HFFc6 (cell line): Measurements from ENCODE around the gene RGS1. TPM values are rescaled to one million over a fixed set of nuclear protein-coding genes. Genes with fewer than 3 reads are reported as not detected.

ENCODE experiments used
- DNase-seq: peaks from one replicate; pipeline ENCODE4 v3.0.0-alpha.2; 2018
- H3K27ac Mint-ChIP-seq: 2 replicates; pipeline ENCODE4 v1.8.0; 2020; ENCODE audit warnings: mild to moderate bottlenecking, mixed read lengths
- H3K27me3 Mint-ChIP-seq: 2 replicates; pipeline ENCODE4 v1.8.0; 2021; ENCODE audit warnings: mild to moderate bottlenecking, moderate library complexity, mixed read lengths; ENCODE audit not compliant: insufficient read depth
- H3K36me3 Mint-ChIP-seq: 2 replicates; pipeline ENCODE4 v1.8.0; 2021; ENCODE audit warnings: low read depth, mixed read lengths
- H3K4me1 Mint-ChIP-seq: 2 replicates; pipeline ENCODE4 v1.8.0; 2020; ENCODE audit warnings: low read depth, mixed read lengths
- H3K4me3 Mint-ChIP-seq: 2 replicates; pipeline ENCODE4 v1.8.0; 2020; ENCODE audit warnings: mild to moderate bottlenecking, moderate library complexity, mixed read lengths
- H3K9me3 Mint-ChIP-seq: 2 replicates; pipeline ENCODE4 v1.8.0; 2020; ENCODE audit warnings: mild to moderate bottlenecking, mixed read lengths
- total RNA-seq, 6 experiments: library from RNA; stranded (reverse); fragmentation: NEBNext Ultra II Directional; extraction: Animal tissue kit (Norgen Biotek cat#: 25700); gene quantifications; 2 replicates in 1 of 6; 3 replicates in 5 of 6; pipeline ENCODE4 v1.2.3, GENCODE V29; 2021
- TF ChIP-seq, protein P1 (sequence below): fragments of 200-600 bp; sonication (generic); IDR thresholded peaks from 2 replicates; pipeline ENCODE4 v1.5.0; 2021; ENCODE audit warnings: antibody characterized with exemption, mild to moderate bottlenecking

RGS1 gene
- total RNA-seq, 6 experiments from 2014 or later: not detected

DNA sequence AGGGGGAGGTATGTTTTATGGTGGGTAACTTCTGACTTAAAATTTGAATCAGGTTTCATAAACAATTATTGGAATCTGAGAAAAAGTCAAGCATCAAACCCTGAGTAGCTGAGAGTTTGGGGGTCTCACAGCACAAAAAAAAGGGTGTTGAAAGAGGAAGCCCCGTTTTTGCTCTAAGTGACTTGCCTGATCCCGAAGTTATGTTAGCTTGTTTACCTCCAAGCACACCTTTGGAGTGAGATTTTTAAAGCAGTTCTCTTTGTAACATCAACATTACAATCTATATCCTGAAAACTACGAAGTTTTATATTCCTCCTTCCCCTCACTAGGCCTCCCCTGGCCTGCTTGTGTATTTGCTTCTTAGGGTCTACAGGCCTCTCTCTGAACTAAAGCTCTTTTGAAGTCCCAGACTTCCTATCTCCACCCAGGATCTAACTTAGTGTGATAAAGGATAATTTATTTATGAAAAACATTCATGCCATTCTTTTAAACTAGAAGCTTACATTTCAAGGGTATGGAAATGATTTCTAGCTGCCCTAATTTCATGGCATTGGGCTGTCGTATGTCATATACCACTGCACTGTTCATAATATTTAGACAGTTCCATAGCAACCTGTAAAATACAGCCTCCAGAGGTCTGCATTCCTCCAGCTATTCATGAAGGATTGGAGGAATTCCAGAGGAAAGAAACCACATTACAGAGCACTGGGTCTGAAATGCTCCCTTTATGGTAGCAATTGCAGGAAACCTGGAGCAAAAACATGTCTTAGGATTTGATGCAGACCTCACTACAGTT is 36.1 kb upstream of the RGS1 start:
- H3K36me3 Mint-ChIP-seq: no peaks in the 10 kb centered on the region
- peak; percentile 98 for DNase-seq
- H3K9me3 Mint-ChIP-seq: no peaks in the 10 kb centered on the region; the same call in 1 of the 2 replicates
- peak overlapping the region; percentile 51 for H3K4me3 Mint-ChIP-seq
- peaks cover 42% of the 10 kb centered on the region for H3K4me1 Mint-ChIP-seq
- H3K27ac Mint-ChIP-seq: peak overlapping the region; percentile 99
- TF ChIP-seq, protein P1, sequence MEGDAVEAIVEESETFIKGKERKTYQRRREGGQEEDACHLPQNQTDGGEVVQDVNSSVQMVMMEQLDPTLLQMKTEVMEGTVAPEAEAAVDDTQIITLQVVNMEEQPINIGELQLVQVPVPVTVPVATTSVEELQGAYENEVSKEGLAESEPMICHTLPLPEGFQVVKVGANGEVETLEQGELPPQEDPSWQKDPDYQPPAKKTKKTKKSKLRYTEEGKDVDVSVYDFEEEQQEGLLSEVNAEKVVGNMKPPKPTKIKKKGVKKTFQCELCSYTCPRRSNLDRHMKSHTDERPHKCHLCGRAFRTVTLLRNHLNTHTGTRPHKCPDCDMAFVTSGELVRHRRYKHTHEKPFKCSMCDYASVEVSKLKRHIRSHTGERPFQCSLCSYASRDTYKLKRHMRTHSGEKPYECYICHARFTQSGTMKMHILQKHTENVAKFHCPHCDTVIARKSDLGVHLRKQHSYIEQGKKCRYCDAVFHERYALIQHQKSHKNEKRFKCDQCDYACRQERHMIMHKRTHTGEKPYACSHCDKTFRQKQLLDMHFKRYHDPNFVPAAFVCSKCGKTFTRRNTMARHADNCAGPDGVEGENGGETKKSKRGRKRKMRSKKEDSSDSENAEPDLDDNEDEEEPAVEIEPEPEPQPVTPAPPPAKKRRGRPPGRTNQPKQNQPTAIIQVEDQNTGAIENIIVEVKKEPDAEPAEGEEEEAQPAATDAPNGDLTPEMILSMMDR: no peak
- peaks cover 2% of the 10 kb centered on the region for H3K27me3 Mint-ChIP-seq

- H3K27me3 Mint-ChIP-seq: peaks cover 3% of the 10 kb centered on the region
- peaks cover 59% of the 10 kb centered on the region for H3K4me1 Mint-ChIP-seq
- no peak for DNase-seq
- H3K4me3 Mint-ChIP-seq: no peak overlapping the region
- TF ChIP-seq, protein P1: no peak
- no peaks in the 10 kb centered on the region; the same call in 1 of the 2 replicates for H3K36me3 Mint-ChIP-seq
- no peak overlapping the region for H3K27ac Mint-ChIP-seq
- H3K9me3 Mint-ChIP-seq: no peaks in the 10 kb centered on the region
Measured at GRCh38 chr1:192543445-192543844, 32.1 kb upstream of the RGS1 start.

GRCh38 chr1:192545896-192546521 is 29.6 kb upstream of the RGS1 start:
- no peak for DNase-seq
- Mint-ChIP-seq H3K4me1 (peaks cover 53% of the 10 kb centered on the region), H3K27me3 (peaks cover 3% of the 10 kb centered on the region), H3K27ac (no peak overlapping the region), H3K4me3 (no peak overlapping the region), H3K9me3 (no peaks in the 10 kb centered on the region), H3K36me3 (no peaks in the 10 kb centered on the region; the same call in 1 of the 2 replicates)
- TF ChIP-seq, protein P1: peak; percentile 64

DNA sequence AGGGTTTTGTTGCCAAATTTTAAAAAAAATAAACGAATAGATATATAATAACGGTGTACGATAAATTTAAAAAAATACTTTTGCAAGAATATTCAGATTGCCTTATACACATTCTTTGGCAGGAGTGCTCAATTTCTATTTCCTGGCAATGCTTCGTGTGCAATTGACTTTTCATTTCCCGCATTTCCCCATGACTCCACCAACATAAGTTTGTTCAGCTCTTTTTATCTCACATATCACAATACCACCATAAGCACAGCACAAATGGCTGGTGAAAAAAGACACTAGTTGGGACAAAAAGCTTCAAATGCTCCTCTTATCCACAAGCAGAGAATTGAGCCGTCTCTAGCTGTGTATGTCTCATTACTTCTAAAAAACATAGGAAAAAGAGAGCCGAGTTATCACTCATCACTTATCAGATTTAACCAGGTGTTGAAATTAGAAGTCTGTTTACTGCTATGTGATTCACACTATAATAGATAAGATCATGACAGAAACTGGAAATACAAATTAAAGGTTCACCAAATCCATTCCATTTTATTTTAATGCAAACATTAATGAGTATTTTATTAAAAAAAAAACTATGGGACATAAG is 28.9 kb upstream of the RGS1 start:
- H3K4me1 Mint-ChIP-seq: peaks cover 57% of the 10 kb centered on the region
- no peaks in the 10 kb centered on the region for H3K9me3 Mint-ChIP-seq
- DNase-seq: no peak
- TF ChIP-seq, protein P1: no peak
- no peak overlapping the region for H3K27ac Mint-ChIP-seq
- H3K36me3 Mint-ChIP-seq: no peaks in the 10 kb centered on the region; the same call in 1 of the 2 replicates
- peaks cover 3% of the 10 kb centered on the region for H3K27me3 Mint-ChIP-seq
- no peak overlapping the region for H3K4me3 Mint-ChIP-seq

DNA sequence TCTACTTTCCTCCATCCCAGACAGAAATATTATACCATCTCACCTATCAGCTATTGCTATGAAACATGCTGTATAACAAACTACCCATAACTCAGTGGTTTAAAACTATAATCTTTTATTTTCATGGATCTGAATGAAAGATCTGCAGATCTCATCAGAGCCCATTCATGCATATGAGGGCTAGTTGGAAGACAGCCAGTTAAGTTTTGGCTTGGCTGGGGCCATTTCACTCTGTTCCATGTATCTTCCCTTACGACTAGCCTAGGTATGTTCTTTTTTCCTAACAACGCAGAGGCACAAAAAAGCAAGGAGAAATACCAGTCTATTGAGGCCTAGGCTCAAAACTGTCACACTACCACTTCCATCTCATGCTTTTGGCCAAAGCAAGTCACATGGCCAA is 28.1 kb upstream of the RGS1 start:
- Mint-ChIP-seq H3K27ac (no peak overlapping the region), H3K36me3 (no peaks in the 10 kb centered on the region; the same call in 1 of the 2 replicates), H3K4me3 (no peak overlapping the region), H3K27me3 (peaks cover 3% of the 10 kb centered on the region), H3K9me3 (no peaks in the 10 kb centered on the region), H3K4me1 (peaks cover 58% of the 10 kb centered on the region)
- no peak for DNase-seq
- TF ChIP-seq, protein P1: no peak
